HG03565 (cell line): Measurements from ENCODE around the gene PTX3.

Experiments used
- ATAC-seq: cut with Tn5 transposase; IDR thresholded peaks from one replicate; pipeline ENCODE4 v1.9.1; 2021; ENCODE audit warnings: mild to moderate bottlenecking, moderate library complexity; ENCODE audit not compliant: unreplicated experiment

PTX3 gene

GRCh38 chr3:157471064-157471463 lies 34.4 kb downstream of the PTX3 start:
- ATAC-seq: no peak

- no peak for ATAC-seq
Measured at GRCh38 chr3:157472648-157473047, 36.0 kb downstream of the PTX3 start.

GRCh38 chr3:157475921-157476414 lies 39.3 kb downstream of the PTX3 start:
- no peak for ATAC-seq

GRCh38 chr3:157477441-157477840 lies 40.8 kb downstream of the PTX3 start:
- ATAC-seq: no peak

GRCh38 chr3:157479464-157480243 lies 43.0 kb downstream of the PTX3 start:
- ATAC-seq: no peak

GRCh38 chr3:157487339-157487738 lies 50.7 kb downstream of the PTX3 start:
- no peak for ATAC-seq

GRCh38 chr3:157488144-157488543 lies 51.5 kb downstream of the PTX3 start:
- no peak for ATAC-seq

GRCh38 chr3:157491136-157491535 lies 54.5 kb downstream of the PTX3 start:
- no peak for ATAC-seq
